HEK293 (cell line): ENCODE data around the gene GJD3.
"Not testable (repeated sequence)": the region's sequence is repeated elsewhere in the genome, so short reads cannot be mapped to it uniquely, and the experiment has no call there.

Experiments
- TCF7L2 ChIP-seq: IDR thresholded peaks from 2 replicates; pipeline ENCODE4 v1.6.1; 2011; ENCODE audit warnings: low read depth, mild to moderate bottlenecking, inconsistent platforms, low read length, moderate library complexity, borderline replicate concordance
- ZNF140 ChIP-seq: fragments of 450-650 bp; formaldehyde crosslinking; IDR thresholded peaks from 2 replicates; pipeline ENCODE4 v1.5.1; 2016; ENCODE audit warnings: missing biosample characterization, missing genetic modification characterization
- ZNF292 ChIP-seq: fragments of 450-650 bp; formaldehyde crosslinking; IDR thresholded peaks from 2 replicates; pipeline ENCODE4 v1.5.1; 2016; ENCODE audit warnings: low read depth, missing biosample characterization, missing genetic modification characterization, borderline replicate concordance
- ZNF416 ChIP-seq: fragments of 450-650 bp; formaldehyde crosslinking; IDR thresholded peaks from 2 replicates; pipeline ENCODE4 v1.5.1; 2016; ENCODE audit warnings: missing biosample characterization, missing genetic modification characterization
- ZNF76 ChIP-seq: fragments of 450-650 bp; formaldehyde crosslinking; IDR thresholded peaks from 2 replicates; pipeline ENCODE4; 2016; ENCODE audit warnings: low read depth, missing biosample characterization, missing genetic modification characterization, borderline replicate concordance
- ZNF777 ChIP-seq: fragments of 450-650 bp; formaldehyde crosslinking; IDR thresholded peaks from 2 replicates; pipeline ENCODE4 v1.5.1; 2017; ENCODE audit warnings: missing biosample characterization, missing genetic modification characterization, borderline replicate concordance
- ZSCAN16 ChIP-seq: fragments of 450-650 bp; formaldehyde crosslinking; IDR thresholded peaks from 2 replicates; pipeline ENCODE4 v1.5.1; 2016; ENCODE audit warnings: missing biosample characterization, missing genetic modification characterization
- TF ChIP-seq, protein P1 (sequence below): fragments of 450-650 bp; formaldehyde crosslinking; IDR thresholded peaks from 2 replicates; pipeline ENCODE4 v1.5.1; 2016; ENCODE audit warnings: missing biosample characterization, missing genetic modification characterization
- TF ChIP-seq, protein P2 (sequence below): fragments of 450-650 bp; formaldehyde crosslinking; IDR thresholded peaks from 2 replicates; pipeline ENCODE4 v1.5.1; 2016; ENCODE audit warnings: missing biosample characterization, missing genetic modification characterization
- TF ChIP-seq, protein P3 (sequence below): fragments of 450-650 bp; formaldehyde crosslinking; conservative IDR thresholded peaks from 2 replicates; pipeline ENCODE4 v1.5.1; 2016; ENCODE audit warnings: low read depth, missing biosample characterization, missing genetic modification characterization
- TF ChIP-seq, protein P4 (sequence below): fragments of 450-650 bp; IDR thresholded peaks from 2 replicates; pipeline ENCODE4 v1.5.1; 2018; ENCODE audit warnings: missing biosample characterization, mild to moderate bottlenecking, missing genetic modification characterization

DNA sequence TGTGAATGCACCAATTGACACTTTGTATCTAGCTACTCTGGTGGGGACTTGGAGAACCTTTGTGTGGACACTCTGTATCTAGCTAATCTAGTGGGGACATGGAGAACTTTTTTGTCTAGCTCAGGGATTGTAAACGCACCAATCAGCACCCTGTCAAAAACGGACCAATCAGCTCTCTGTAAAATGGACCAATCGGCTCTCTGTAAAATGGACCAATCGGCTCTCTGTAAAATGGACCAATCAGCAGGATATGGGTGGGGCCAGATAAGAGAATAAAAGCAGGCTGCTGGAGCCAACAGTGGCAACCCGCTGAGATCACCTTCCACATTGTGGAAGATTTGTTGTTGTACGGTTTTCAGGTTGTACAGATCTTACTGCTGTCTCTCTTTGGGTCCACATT lies 12.0 kb upstream of the GJD3 start:
- not testable (repeated sequence) for TF ChIP-seq TCF7L2; ZNF777 (tag by site-specific recombination); ZNF140; ZNF416; ZNF76 (tag by site-specific recombination); ZNF292 (tag by site-specific recombination); ZSCAN16 (tag by site-specific recombination)
- TF ChIP-seq, protein P1, sequence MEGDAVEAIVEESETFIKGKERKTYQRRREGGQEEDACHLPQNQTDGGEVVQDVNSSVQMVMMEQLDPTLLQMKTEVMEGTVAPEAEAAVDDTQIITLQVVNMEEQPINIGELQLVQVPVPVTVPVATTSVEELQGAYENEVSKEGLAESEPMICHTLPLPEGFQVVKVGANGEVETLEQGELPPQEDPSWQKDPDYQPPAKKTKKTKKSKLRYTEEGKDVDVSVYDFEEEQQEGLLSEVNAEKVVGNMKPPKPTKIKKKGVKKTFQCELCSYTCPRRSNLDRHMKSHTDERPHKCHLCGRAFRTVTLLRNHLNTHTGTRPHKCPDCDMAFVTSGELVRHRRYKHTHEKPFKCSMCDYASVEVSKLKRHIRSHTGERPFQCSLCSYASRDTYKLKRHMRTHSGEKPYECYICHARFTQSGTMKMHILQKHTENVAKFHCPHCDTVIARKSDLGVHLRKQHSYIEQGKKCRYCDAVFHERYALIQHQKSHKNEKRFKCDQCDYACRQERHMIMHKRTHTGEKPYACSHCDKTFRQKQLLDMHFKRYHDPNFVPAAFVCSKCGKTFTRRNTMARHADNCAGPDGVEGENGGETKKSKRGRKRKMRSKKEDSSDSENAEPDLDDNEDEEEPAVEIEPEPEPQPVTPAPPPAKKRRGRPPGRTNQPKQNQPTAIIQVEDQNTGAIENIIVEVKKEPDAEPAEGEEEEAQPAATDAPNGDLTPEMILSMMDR (tag by site-specific recombination), result not testable (repeated sequence)
- TF ChIP-seq, protein P2, sequence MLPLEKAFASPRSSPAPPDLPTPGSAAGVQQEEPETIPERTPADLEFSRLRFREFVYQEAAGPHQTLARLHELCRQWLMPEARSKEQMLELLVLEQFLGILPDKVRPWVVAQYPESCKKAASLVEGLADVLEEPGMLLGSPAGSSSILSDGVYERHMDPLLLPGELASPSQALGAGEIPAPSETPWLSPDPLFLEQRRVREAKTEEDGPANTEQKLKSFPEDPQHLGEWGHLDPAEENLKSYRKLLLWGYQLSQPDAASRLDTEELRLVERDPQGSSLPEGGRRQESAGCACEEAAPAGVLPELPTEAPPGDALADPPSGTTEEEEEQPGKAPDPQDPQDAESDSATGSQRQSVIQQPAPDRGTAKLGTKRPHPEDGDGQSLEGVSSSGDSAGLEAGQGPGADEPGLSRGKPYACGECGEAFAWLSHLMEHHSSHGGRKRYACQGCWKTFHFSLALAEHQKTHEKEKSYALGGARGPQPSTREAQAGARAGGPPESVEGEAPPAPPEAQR, result not testable (repeated sequence)
- TF ChIP-seq, protein P3, sequence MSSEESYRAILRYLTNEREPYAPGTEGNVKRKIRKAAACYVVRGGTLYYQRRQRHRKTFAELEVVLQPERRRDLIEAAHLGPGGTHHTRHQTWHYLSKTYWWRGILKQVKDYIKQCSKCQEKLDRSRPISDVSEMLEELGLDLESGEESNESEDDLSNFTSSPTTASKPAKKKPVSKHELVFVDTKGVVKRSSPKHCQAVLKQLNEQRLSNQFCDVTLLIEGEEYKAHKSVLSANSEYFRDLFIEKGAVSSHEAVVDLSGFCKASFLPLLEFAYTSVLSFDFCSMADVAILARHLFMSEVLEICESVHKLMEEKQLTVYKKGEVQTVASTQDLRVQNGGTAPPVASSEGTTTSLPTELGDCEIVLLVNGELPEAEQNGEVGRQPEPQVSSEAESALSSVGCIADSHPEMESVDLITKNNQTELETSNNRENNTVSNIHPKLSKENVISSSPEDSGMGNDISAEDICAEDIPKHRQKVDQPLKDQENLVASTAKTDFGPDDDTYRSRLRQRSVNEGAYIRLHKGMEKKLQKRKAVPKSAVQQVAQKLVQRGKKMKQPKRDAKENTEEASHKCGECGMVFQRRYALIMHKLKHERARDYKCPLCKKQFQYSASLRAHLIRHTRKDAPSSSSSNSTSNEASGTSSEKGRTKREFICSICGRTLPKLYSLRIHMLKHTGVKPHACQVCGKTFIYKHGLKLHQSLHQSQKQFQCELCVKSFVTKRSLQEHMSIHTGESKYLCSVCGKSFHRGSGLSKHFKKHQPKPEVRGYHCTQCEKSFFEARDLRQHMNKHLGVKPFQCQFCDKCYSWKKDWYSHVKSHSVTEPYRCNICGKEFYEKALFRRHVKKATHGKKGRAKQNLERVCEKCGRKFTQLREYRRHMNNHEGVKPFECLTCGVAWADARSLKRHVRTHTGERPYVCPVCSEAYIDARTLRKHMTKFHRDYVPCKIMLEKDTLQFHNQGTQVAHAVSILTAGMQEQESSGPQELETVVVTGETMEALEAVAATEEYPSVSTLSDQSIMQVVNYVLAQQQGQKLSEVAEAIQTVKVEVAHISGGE, result not testable (repeated sequence)
- TF ChIP-seq, protein P4, sequence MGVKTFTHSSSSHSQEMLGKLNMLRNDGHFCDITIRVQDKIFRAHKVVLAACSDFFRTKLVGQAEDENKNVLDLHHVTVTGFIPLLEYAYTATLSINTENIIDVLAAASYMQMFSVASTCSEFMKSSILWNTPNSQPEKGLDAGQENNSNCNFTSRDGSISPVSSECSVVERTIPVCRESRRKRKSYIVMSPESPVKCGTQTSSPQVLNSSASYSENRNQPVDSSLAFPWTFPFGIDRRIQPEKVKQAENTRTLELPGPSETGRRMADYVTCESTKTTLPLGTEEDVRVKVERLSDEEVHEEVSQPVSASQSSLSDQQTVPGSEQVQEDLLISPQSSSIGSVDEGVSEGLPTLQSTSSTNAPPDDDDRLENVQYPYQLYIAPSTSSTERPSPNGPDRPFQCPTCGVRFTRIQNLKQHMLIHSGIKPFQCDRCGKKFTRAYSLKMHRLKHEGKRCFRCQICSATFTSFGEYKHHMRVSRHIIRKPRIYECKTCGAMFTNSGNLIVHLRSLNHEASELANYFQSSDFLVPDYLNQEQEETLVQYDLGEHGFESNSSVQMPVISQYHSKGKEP, result not testable (repeated sequence)
